NCI-H1436 (cell line): Measurements from ENCODE around the gene ZSCAN5A.
"Not testable (repeated sequence)": the region's sequence is repeated elsewhere in the genome, so short reads cannot be mapped to it uniquely, and the experiment has no call there.

Experiments
- DNase-seq: peaks from one replicate; lab custom pipeline; 2025; lab: John Stamatoyannopoulos, UW

Gene ZSCAN5A

GRCh38 chr19:56314018-56314380 lies 640 bp downstream of the ZSCAN5A start:
- no peak for DNase-seq

- DNase-seq: no peak
These were observed 1.6 kb downstream of the ZSCAN5A start for GRCh38 chr19:56312787-56313657.

GRCh38 chr19:56312342-56312741 lies 2.3 kb downstream of the ZSCAN5A start:
- no peak for DNase-seq

- no peak for DNase-seq
These were observed 4.2 kb downstream of the ZSCAN5A start for GRCh38 chr19:56310462-56310861.

GRCh38 chr19:56309511-56310185 lies 5.0 kb downstream of the ZSCAN5A start:
- peak; percentile 24 for DNase-seq

GRCh38 chr19:56308792-56309191 lies 5.8 kb downstream of the ZSCAN5A start:
- no peak for DNase-seq

GRCh38 chr19:56307062-56307461 lies 7.6 kb downstream of the ZSCAN5A start:
- not testable (repeated sequence) for DNase-seq

GRCh38 chr19:56306016-56306415 lies 8.6 kb downstream of the ZSCAN5A start:
- DNase-seq: no peak

- DNase-seq: no peak
These were observed 10.4 kb downstream of the ZSCAN5A start for GRCh38 chr19:56304243-56304642.

GRCh38 chr19:56301886-56302620 lies 12.6 kb downstream of the ZSCAN5A start:
- DNase-seq: no peak

- no peak for DNase-seq
These were observed 13.5 kb downstream of the ZSCAN5A start for GRCh38 chr19:56301155-56301554.

GRCh38 chr19:56299688-56300087 lies 15.0 kb downstream of the ZSCAN5A start:
- DNase-seq: no peak

- DNase-seq: no peak
These were observed 17.6 kb downstream of the ZSCAN5A start for GRCh38 chr19:56297010-56297409.

GRCh38 chr19:56295531-56296455 lies 18.8 kb downstream of the ZSCAN5A start:
- DNase-seq: no peak

GRCh38 chr19:56294549-56294948 lies 20.1 kb downstream of the ZSCAN5A start:
- DNase-seq: no peak

GRCh38 chr19:56291867-56292266 lies 22.8 kb downstream of the ZSCAN5A start:
- DNase-seq: no peak

GRCh38 chr19:56290104-56290503 lies 24.5 kb downstream of the ZSCAN5A start:
- DNase-seq: no peak

- DNase-seq: no peak
These were observed 29.9 kb downstream of the ZSCAN5A start for GRCh38 chr19:56284746-56285145.

- no peak for DNase-seq
These were observed 31.8 kb downstream of the ZSCAN5A start for GRCh38 chr19:56282809-56283208.

GRCh38 chr19:56273563-56274117 lies 41.0 kb downstream of the ZSCAN5A start:
- DNase-seq: no peak

GRCh38 chr19:56272161-56272798 lies 42.4 kb downstream of the ZSCAN5A start, which contains the start of gene EDDM13:
EDDM13 (plus strand) TSS chr19:56272748; CDS start chr19:56272835, 87 bp downstream.
- DNase-seq: no peak
